Measurements from ENCODE around the gene MPC1. TPM values are rescaled to one million over a fixed set of nuclear protein-coding genes. Genes with fewer than 3 reads are reported as not detected.

The MPC1 gene
- total and polyA plus RNA-seq, 2 donors (not counting 3 experiments of a cell fraction or from before 2014, with no cell fraction given) = 15.5 to 17.5 TPM

DNA sequence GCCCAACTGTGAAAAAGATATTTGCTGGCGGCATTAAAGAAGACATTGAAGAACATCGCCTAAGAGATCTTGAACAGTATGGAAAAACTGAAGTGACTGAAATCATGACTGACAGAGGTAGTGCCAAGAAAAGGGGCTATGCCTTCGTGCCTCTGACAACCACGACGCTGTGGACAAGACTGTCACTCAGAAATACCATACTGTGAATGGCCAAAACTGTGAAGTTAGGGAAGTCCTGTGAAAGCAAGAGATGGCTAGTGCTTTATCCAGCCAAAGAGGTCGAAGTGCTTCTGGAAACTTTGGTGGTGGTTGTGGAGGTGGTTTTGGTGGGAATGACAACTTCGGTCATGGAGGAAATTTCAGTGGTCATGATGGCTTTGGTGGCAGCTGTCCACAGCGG, 47.9 kb downstream of the MPC1 start:
- no peaks in the 10 kb centered on the region for H3K4me1 ChIP-seq (ENCODE audit: control insufficient read depth, extremely low read depth, insufficient read depth, low read length)
- H2AFZ ChIP-seq (ENCODE audit: low read depth, low read length) = no peak overlapping the region
- no peak overlapping the region for H3K9ac ChIP-seq (replicated peaks; ENCODE audit: extremely low read depth, insufficient read depth, low read length)
- no TSS peak for BruUV-seq (replicated peaks)
- FAIRE-seq = no peak
- H3K27ac ChIP-seq (ENCODE audit: insufficient read depth, low read depth, low read length) = no peak overlapping the region
- TF ChIP-seq GATA2 (IDR thresholded peaks at IDR 0.05; ENCODE audit: insufficient read depth, insufficient read length, low read depth, low read length) = no peak
- no peak for TF ChIP-seq EZH2 (IDR thresholded peaks at IDR 0.05; ENCODE audit: borderline replicate concordance, low read depth, low read length, severe bottlenecking)
- TF ChIP-seq, protein P1, sequence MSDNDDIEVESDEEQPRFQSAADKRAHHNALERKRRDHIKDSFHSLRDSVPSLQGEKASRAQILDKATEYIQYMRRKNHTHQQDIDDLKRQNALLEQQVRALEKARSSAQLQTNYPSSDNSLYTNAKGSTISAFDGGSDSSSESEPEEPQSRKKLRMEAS (IDR thresholded peaks at IDR 0.05; ENCODE audit: insufficient read depth, insufficient read length) = no peak
- TF ChIP-seq MYC (IDR thresholded peaks at IDR 0.05; ENCODE audit: low read depth, low read length) = no peak
- no peak for TF ChIP-seq POLR2AphosphoS5 (IDR thresholded peaks at IDR 0.05; ENCODE audit: insufficient read depth, low read depth, low read length)
- TF ChIP-seq POLR2A (IDR thresholded peaks at IDR 0.05; ENCODE audit: low read depth, low read length) = no peak
- no peak for TF ChIP-seq FOS (IDR thresholded peaks at IDR 0.05; ENCODE audit: borderline replicate concordance, insufficient read depth, low read length)
- no peak overlapping the region for H3K4me2 ChIP-seq (ENCODE audit: insufficient read depth, low read length)
- no peaks in the 10 kb centered on the region for H3K36me3 ChIP-seq (ENCODE audit: control insufficient read depth in 2 of 2, extremely low read depth in 1 of 2, insufficient read depth in 2 of 2, low read length in 2 of 2)
- no peaks in the 10 kb centered on the region for H3K9me3 ChIP-seq (replicated peaks; ENCODE audit: control insufficient read depth, insufficient read depth, low read length)
- CTCF ChIA-PET = no interaction called here
- dilution Hi-C loops (cut with MboI; ENCODE audit: extremely low pct_ligation_motif_present, low sequenced_read_pairs) (no loop called here), intact Hi-C loops (cut with micrococcal nuclease) (no loop called here)
- POLR2A ChIA-PET = no interaction called here
- H3K79me2 ChIP-seq (ENCODE audit: control insufficient read depth, insufficient read depth, low read length) = peaks cover 35% of the 10 kb centered on the region
- H3K27me3 ChIP-seq (ENCODE audit: control insufficient read depth in 2 of 2, insufficient read depth in 2 of 2, low read length in 2 of 2) = no peaks in the 10 kb centered on the region
- no peaks in the 10 kb centered on the region for H4K20me1 ChIP-seq (replicated peaks; ENCODE audit: control insufficient read depth, extremely low read depth, insufficient read depth, low read length)
- no peak for DNase-seq (ENCODE audit: low read depth, low spot score)
- no peak overlapping the region for H3K4me3 ChIP-seq (replicated peaks in 1 of 3; ENCODE audit: insufficient read depth in 1 of 3, low read depth in 1 of 3, low read length in 3 of 3)
- H3K9me1 ChIP-seq (replicated peaks; ENCODE audit: control insufficient read depth, extremely low read depth, insufficient read depth, low read length) = no peaks in the 10 kb centered on the region

DNA sequence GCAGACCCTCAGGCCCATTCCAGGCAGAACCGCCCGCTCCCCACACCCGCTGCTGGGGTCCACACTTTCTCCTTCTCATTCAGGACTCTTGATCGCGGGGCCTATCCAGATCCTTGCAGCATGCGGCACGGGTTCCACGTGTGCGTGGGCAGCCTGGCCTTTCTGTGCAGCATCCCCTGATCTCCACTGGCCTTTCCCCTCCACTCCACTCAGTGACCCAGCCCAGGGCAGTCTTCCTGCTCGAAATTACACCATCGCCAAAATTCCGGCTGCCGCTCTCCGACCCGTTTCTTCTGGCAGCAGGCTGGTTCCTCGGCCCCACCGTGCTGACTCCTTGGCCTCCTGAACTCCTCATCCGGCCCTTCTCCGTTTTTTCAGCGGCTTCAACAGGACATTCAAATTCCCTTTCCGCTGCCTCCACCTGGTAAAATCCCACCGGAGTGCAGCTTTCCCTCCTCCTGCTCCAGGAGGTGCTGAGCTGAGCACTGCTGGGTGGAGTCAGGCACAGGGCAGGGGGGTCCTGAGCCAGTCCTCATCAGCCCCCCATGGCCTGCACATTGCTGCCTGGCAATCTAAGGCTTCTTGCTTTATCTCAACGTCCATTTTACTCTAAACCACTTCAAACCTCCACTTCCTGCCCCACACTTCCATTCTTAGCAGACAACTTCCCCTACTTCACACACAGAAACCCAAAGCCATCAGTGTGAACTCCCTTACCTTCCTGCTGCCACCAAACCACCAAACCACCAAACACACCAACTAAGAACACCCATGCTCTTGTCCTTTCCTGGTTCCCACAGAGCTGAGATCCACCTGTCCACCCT, 49.4 kb downstream of the MPC1 start:
- DNase-seq (ENCODE audit: low read depth, low spot score) = no peak
- H3K4me3 ChIP-seq (replicated peaks in 1 of 3; ENCODE audit: insufficient read depth in 1 of 3, low read depth in 1 of 3, low read length in 3 of 3) = no peak overlapping the region
- no peak overlapping the region for H3K27ac ChIP-seq (ENCODE audit: insufficient read depth, low read depth, low read length)
- ChIA-PET POLR2A (no interaction called here), CTCF (interaction anchor here (0.9 kb wide), 1 partner anchor 20 kb away, joined by 3 read pairs; no protein-coding TSS in a partner anchor)
- no peaks in the 10 kb centered on the region for H3K9me3 ChIP-seq (replicated peaks; ENCODE audit: control insufficient read depth, insufficient read depth, low read length)
- H3K9ac ChIP-seq (replicated peaks; ENCODE audit: extremely low read depth, insufficient read depth, low read length) = no peak overlapping the region
- peaks cover 20% of the 10 kb centered on the region for H3K79me2 ChIP-seq (ENCODE audit: control insufficient read depth, insufficient read depth, low read length)
- TF ChIP-seq, protein P1 (IDR thresholded peaks at IDR 0.05; ENCODE audit: insufficient read depth, insufficient read length) = no peak
- TF ChIP-seq EZH2 (IDR thresholded peaks at IDR 0.05; ENCODE audit: borderline replicate concordance, low read depth, low read length, severe bottlenecking) (no peak), GATA2 (IDR thresholded peaks at IDR 0.05; ENCODE audit: insufficient read depth, insufficient read length, low read depth, low read length) (no peak), MYC (IDR thresholded peaks at IDR 0.05; ENCODE audit: low read depth, low read length) (no peak), POLR2A (IDR thresholded peaks at IDR 0.05; ENCODE audit: low read depth, low read length) (no peak), FOS (IDR thresholded peaks at IDR 0.05; ENCODE audit: borderline replicate concordance, insufficient read depth, low read length) (no peak), POLR2AphosphoS5 (IDR thresholded peaks at IDR 0.05; ENCODE audit: insufficient read depth, low read depth, low read length) (no peak), JUN (IDR thresholded peaks at IDR 0.05; ENCODE audit: borderline replicate concordance, insufficient read depth, insufficient read length, low read depth) (no peak)
- TF ChIP-seq, protein P2, sequence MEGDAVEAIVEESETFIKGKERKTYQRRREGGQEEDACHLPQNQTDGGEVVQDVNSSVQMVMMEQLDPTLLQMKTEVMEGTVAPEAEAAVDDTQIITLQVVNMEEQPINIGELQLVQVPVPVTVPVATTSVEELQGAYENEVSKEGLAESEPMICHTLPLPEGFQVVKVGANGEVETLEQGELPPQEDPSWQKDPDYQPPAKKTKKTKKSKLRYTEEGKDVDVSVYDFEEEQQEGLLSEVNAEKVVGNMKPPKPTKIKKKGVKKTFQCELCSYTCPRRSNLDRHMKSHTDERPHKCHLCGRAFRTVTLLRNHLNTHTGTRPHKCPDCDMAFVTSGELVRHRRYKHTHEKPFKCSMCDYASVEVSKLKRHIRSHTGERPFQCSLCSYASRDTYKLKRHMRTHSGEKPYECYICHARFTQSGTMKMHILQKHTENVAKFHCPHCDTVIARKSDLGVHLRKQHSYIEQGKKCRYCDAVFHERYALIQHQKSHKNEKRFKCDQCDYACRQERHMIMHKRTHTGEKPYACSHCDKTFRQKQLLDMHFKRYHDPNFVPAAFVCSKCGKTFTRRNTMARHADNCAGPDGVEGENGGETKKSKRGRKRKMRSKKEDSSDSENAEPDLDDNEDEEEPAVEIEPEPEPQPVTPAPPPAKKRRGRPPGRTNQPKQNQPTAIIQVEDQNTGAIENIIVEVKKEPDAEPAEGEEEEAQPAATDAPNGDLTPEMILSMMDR (IDR thresholded peaks at IDR 0.05; ENCODE audit: extremely low read depth in 1 of 2, insufficient read depth in 1 of 2, low read depth in 1 of 2, low read length in 2 of 2) = no peak
- H3K36me3 ChIP-seq (ENCODE audit: control insufficient read depth in 2 of 2, extremely low read depth in 1 of 2, insufficient read depth in 2 of 2, low read length in 2 of 2) = no peaks in the 10 kb centered on the region
- H3K27me3 ChIP-seq (ENCODE audit: control insufficient read depth in 2 of 2, insufficient read depth in 2 of 2, low read length in 2 of 2) = no peaks in the 10 kb centered on the region
- intact Hi-C loops (cut with micrococcal nuclease) (no loop called here), dilution Hi-C loops (cut with MboI; ENCODE audit: extremely low pct_ligation_motif_present, low sequenced_read_pairs) (no loop called here)
- FAIRE-seq = no peak
- no peak overlapping the region for H2AFZ ChIP-seq (ENCODE audit: low read depth, low read length)
- H3K4me2 ChIP-seq (ENCODE audit: insufficient read depth, low read length) = no peak overlapping the region
- H3K4me1 ChIP-seq (ENCODE audit: control insufficient read depth, extremely low read depth, insufficient read depth, low read length) = no peaks in the 10 kb centered on the region
- H4K20me1 ChIP-seq (replicated peaks; ENCODE audit: control insufficient read depth, extremely low read depth, insufficient read depth, low read length) = no peaks in the 10 kb centered on the region
- no peaks in the 10 kb centered on the region for H3K9me1 ChIP-seq (replicated peaks; ENCODE audit: control insufficient read depth, extremely low read depth, insufficient read depth, low read length)
- BruUV-seq (replicated peaks) = no TSS peak
